SK-N-SH treated with all-trans-retinoic acid at 6 μM for 48 hours (cell line): ENCODE data around the gene DCN.

Experiments used
- BACH2 ChIP-seq: fragments of 250-450 bp; sonication (Bioruptor Pico); IDR thresholded peaks from 2 replicates; pipeline ENCODE4 v1.9.0; 2021; ENCODE audit warnings: mild to moderate bottlenecking, borderline replicate concordance
- ESRRG ChIP-seq: fragments of 250-450 bp; sonication (Bioruptor Pico); IDR thresholded peaks from 2 replicates; pipeline ENCODE4 v1.6.1; 2021; ENCODE audit warnings: mild to moderate bottlenecking
- ISL1 ChIP-seq: fragments of 250-450 bp; sonication (Bioruptor Pico); IDR thresholded peaks from 2 replicates; pipeline ENCODE4 v2.1.2; 2022; ENCODE audit warnings: mild to moderate bottlenecking, moderate library complexity
- OSR1 ChIP-seq: fragments of 250-450 bp; sonication (Bioruptor Pico); IDR thresholded peaks from 2 replicates; pipeline ENCODE4 v1.8.0; 2022; ENCODE audit warnings: moderate library complexity, mild to moderate bottlenecking, inconsistent platforms
- RARB ChIP-seq: fragments of 250-450 bp; sonication (Bioruptor Pico); IDR thresholded peaks from 2 replicates; pipeline ENCODE4 v1.8.0; 2021; ENCODE audit warnings: mild to moderate bottlenecking, moderate library complexity
- TOX ChIP-seq: fragments of 250-450 bp; sonication (Bioruptor Pico); IDR thresholded peaks from 2 replicates; pipeline ENCODE4 v1.8.0; 2021; ENCODE audit warnings: mild to moderate bottlenecking, moderate library complexity, borderline replicate concordance
- ZFP3 ChIP-seq: fragments of 250-450 bp; sonication (Bioruptor Pico); IDR thresholded peaks from 2 replicates; pipeline ENCODE4 v1.5.0; 2020; ENCODE audit warnings: mild to moderate bottlenecking, moderate library complexity
- ZNF70 ChIP-seq: fragments of 450-650 bp; formaldehyde crosslinking; IDR thresholded peaks from 2 replicates; pipeline ENCODE4 v1.5.0; 2020; ENCODE audit warnings: mild to moderate bottlenecking, moderate library complexity

- TF ChIP-seq TOX (CRISPR knock-in tag): no peak
- no peak for TF ChIP-seq OSR1
- no peak for TF ChIP-seq ZNF70 (CRISPR knock-in tag)
- no peak for TF ChIP-seq ISL1 (CRISPR knock-in tag)
- no peak for TF ChIP-seq ESRRG (CRISPR knock-in tag)
- no peak for TF ChIP-seq RARB (CRISPR knock-in tag)
- TF ChIP-seq BACH2 (CRISPR knock-in tag): no peak
- no peak for TF ChIP-seq ZFP3
Measured at GRCh38 chr12:91179966-91180561, 2.6 kb downstream of the DCN start.
